OCI-LY1 (cell line): ENCODE measurements around the gene ADAMTS20.

ENCODE experiments used
- EZH2 ChIP-seq: fragments of 200-600 bp; sonication (generic), shearing (Covaris generic); IDR thresholded peaks from 2 replicates; pipeline ENCODE4 v1.8.0; 2017; ENCODE audit warnings: borderline replicate concordance, mixed run types, mild to moderate bottlenecking, antibody characterized with exemption, low read length, moderate library complexity, mixed read lengths
- TF ChIP-seq, protein P1 (sequence below): fragments of 200-600 bp; sonication (generic), shearing (Covaris generic); IDR thresholded peaks from 2 replicates; pipeline ENCODE4 v1.5.1; 2017; ENCODE audit warnings: mild to moderate bottlenecking, antibody characterized with exemption, low read length, moderate library complexity, mixed read lengths

DNA sequence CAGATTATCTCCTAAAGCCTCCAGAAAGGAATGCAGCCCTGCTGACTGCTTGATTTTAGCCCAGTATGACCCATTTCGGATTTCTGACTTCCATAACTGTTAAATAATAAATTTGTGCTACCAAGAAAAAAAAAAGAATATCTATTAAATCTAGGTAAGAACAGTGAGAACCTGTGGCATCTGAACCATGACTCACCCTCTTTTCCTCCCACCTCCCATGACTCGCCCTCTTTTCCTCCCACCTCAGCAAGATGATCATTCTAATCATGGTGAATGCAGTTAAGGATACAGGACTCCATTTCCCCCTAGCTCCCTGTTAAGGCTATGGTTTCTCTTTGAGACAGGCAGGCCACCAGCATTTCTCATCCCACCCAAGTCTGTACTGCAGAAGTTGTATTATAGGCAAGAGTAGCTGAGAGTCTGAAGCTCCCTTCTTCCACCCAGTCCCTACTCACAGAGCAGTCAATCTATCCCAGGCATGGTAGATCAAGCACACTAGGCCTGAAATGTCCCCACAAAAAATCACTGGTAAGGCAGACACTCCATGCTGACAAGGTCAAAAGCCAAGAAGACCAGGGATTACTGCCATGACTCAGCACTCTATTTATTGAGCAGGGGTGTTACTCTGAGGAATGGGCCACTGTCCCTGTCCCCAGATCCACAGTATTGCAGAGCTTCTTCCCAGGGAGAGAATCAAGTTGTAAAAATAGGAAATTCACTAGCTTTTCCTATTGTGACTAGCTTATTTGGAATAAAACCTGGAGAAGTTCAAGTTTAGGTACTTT is 188.9 kb downstream of the ADAMTS20 start:
- TF ChIP-seq, protein P1, sequence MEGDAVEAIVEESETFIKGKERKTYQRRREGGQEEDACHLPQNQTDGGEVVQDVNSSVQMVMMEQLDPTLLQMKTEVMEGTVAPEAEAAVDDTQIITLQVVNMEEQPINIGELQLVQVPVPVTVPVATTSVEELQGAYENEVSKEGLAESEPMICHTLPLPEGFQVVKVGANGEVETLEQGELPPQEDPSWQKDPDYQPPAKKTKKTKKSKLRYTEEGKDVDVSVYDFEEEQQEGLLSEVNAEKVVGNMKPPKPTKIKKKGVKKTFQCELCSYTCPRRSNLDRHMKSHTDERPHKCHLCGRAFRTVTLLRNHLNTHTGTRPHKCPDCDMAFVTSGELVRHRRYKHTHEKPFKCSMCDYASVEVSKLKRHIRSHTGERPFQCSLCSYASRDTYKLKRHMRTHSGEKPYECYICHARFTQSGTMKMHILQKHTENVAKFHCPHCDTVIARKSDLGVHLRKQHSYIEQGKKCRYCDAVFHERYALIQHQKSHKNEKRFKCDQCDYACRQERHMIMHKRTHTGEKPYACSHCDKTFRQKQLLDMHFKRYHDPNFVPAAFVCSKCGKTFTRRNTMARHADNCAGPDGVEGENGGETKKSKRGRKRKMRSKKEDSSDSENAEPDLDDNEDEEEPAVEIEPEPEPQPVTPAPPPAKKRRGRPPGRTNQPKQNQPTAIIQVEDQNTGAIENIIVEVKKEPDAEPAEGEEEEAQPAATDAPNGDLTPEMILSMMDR = no peak
- TF ChIP-seq EZH2 = no peak
